Endothelial cell of umbilical vein (primary cell): ENCODE results near the gene SORCS3. TPM values are rescaled to one million over a fixed set of nuclear protein-coding genes. Genes with fewer than 3 reads are reported as not detected.

Experiments
- BruUV-seq: library from RNA; stranded (reverse); fragments of 400-500 nt; replicated peaks from 2 replicates; lab custom pipeline; 2021; lab: Mats Ljungman, UMichigan
- CTCF ChIA-PET: fragments of 300-600, 350-600 bp; sonication (Branson Sonifier 250); formaldehyde crosslinking; loops from one replicate; lab custom pipeline; 2021; ENCODE audit warnings: antibody characterized with exemption, inconsistent platforms; lab: Charles Lee
- POLR2A ChIA-PET: fragments of 300-600, 350-600 bp; sonication (Branson Sonifier 250); formaldehyde crosslinking; loops from one replicate; lab custom pipeline; 2021; ENCODE audit warnings: antibody characterized with exemption, inconsistent platforms; lab: Charles Lee
- DNase-seq: peaks from one replicate; pipeline ENCODE4 v3.0.0-alpha.2; 2011; ENCODE audit warnings: low read depth, low spot score
- FAIRE-seq: peaks from 2 replicates; lab custom pipeline; 2011; peaks lifted over from hg19 to GRCh38; lab: Jason Lieb, UNC
- H2AFZ ChIP-seq: 2 replicates; pipeline ENCODE4 v1.6.0; 2012; ENCODE audit warnings: low read depth, low read length, control low read depth, inconsistent platforms
- H3K27ac ChIP-seq: 2 replicates; pipeline ENCODE4 v1.5.1; 2011; ENCODE audit warnings: low read depth, mild to moderate bottlenecking, control low read depth, low read length, moderate library complexity; ENCODE audit not compliant: insufficient read depth
- H3K27me3 ChIP-seq, 2 experiments: 2 replicates each; pipeline versions ENCODE4 v1.6.0 to v1.6.1; 2011; ENCODE audit warnings: low read length in 2 of 2, mixed read lengths in 1 of 2; ENCODE audit not compliant: control insufficient read depth in 2 of 2, insufficient read depth in 2 of 2
- H3K36me3 ChIP-seq, 2 experiments: 2 replicates in 1 of 2; 3 replicates in 1 of 2; pipeline ENCODE4 v1.5.1; 2011; ENCODE audit warnings: low read length in 2 of 2, mild to moderate bottlenecking in 1 of 2, moderate library complexity in 1 of 2; ENCODE audit not compliant: control insufficient read depth in 2 of 2, insufficient read depth in 2 of 2; ENCODE audit errors: extremely low read depth in 1 of 2
- H3K4me1 ChIP-seq: 3 replicates; pipeline ENCODE4 v1.5.1; 2011; ENCODE audit warnings: mild to moderate bottlenecking, low read length; ENCODE audit not compliant: control insufficient read depth, insufficient read depth; ENCODE audit errors: extremely low read depth
- H3K4me2 ChIP-seq: 2 replicates; pipeline ENCODE4 v1.6.1; 2011; ENCODE audit warnings: low read length, control low read depth, mixed read lengths; ENCODE audit not compliant: insufficient read depth
- H3K4me3 ChIP-seq, 3 experiments: fragments of 200-600 bp in 1 of 3; sonication (generic), shearing (Covaris generic) in 1 of 3; replicated peaks in 1 of 3; 2 replicates each; pipeline ENCODE4 v1.5.1; 2011 to 2016; ENCODE audit warnings: control low read depth in 3 of 3, low read length in 3 of 3, mild to moderate bottlenecking in 2 of 3, inconsistent platforms in 1 of 3, low read depth in 1 of 3, moderate library complexity in 1 of 3; ENCODE audit not compliant: insufficient read depth in 1 of 3
- H3K79me2 ChIP-seq: 2 replicates; pipeline ENCODE4 v1.6.0; 2012; ENCODE audit warnings: low read length, inconsistent platforms; ENCODE audit not compliant: control insufficient read depth, insufficient read depth
- H3K9ac ChIP-seq: replicated peaks from 2 replicates; pipeline ENCODE3; 2011; ENCODE audit warnings: low read length, control low read depth; ENCODE audit not compliant: insufficient read depth; ENCODE audit errors: extremely low read depth
- H3K9me1 ChIP-seq: replicated peaks from 3 replicates; pipeline ENCODE4 v1.6.0; 2011; ENCODE audit warnings: mild to moderate bottlenecking, low read length; ENCODE audit not compliant: control insufficient read depth, insufficient read depth; ENCODE audit errors: extremely low read depth
- H3K9me3 ChIP-seq: replicated peaks from 2 replicates; pipeline ENCODE4 v1.5.1; 2012; ENCODE audit warnings: low read length, inconsistent platforms; ENCODE audit not compliant: control insufficient read depth, insufficient read depth
- H4K20me1 ChIP-seq: replicated peaks from 2 replicates; pipeline ENCODE3; 2011; ENCODE audit warnings: mild to moderate bottlenecking, low read length; ENCODE audit not compliant: control insufficient read depth, insufficient read depth; ENCODE audit errors: extremely low read depth
- EZH2 ChIP-seq: IDR thresholded peaks from 2 replicates; pipeline ENCODE4 v1.6.1; 2012; ENCODE audit warnings: borderline replicate concordance, low read depth, mild to moderate bottlenecking, moderate library complexity, low read length, inconsistent platforms; ENCODE audit not compliant: severe bottlenecking
- FOS ChIP-seq: IDR thresholded peaks from 2 replicates; pipeline ENCODE4 v1.6.1; 2011; ENCODE audit warnings: mild to moderate bottlenecking, low read length, moderate library complexity, borderline replicate concordance; ENCODE audit not compliant: insufficient read depth
- GATA2 ChIP-seq: IDR thresholded peaks from 2 replicates; pipeline ENCODE4 v1.7.0; 2011; ENCODE audit warnings: low read depth, mild to moderate bottlenecking, moderate library complexity, mixed read lengths, low read length; ENCODE audit not compliant: insufficient read length, insufficient read depth
- JUN ChIP-seq: IDR thresholded peaks from 2 replicates; pipeline ENCODE4 v1.6.1; 2011; ENCODE audit warnings: borderline replicate concordance, low read depth; ENCODE audit not compliant: insufficient read length, insufficient read depth
- MYC ChIP-seq: IDR thresholded peaks from one replicate; pipeline ENCODE4 v1.6.1; 2011; ENCODE audit warnings: mild to moderate bottlenecking, low read depth, low read length
- POLR2A ChIP-seq: IDR thresholded peaks from 2 replicates; pipeline ENCODE4 v1.6.1; 2012; ENCODE audit warnings: low read depth, mild to moderate bottlenecking, control low read depth, low read length
- POLR2AphosphoS5 ChIP-seq: IDR thresholded peaks from 2 replicates; pipeline ENCODE4 v1.6.1; 2012; ENCODE audit warnings: low read depth, mild to moderate bottlenecking, control low read depth, low read length, moderate library complexity; ENCODE audit not compliant: insufficient read depth
- dilution Hi-C: fragments of 300-500 bp; cut with MboI; formaldehyde crosslinking; loops from one replicate; pipeline ENCODE4 v1.15.0; 2019; ENCODE audit warnings: low sequenced_read_pairs; ENCODE audit not compliant: extremely low pct_ligation_motif_present
- intact Hi-C: fragments of 100-400 bp; cut with micrococcal nuclease; formaldehyde crosslinking; loops from one replicate; pipeline ENCODE4 v1.10.0; 2022
- polyA plus RNA-seq, 4 experiments: library from polyadenylated mRNA; depleted of rRNA in 3 of 4; stranded (reverse) in 3 of 4; unstranded in 1 of 4; fragments of >200 nt; gene quantifications; 2 replicates each; pipeline versions ENCODE4 v1.2.1 to v1.2.3, GENCODE V29; 2011 to 2012; ENCODE audit warnings: missing spikeins in 1 of 4
- total RNA-seq: library from RNA; stranded (reverse); gene quantifications from 2 replicates; pipeline ENCODE4 v1.2.3, GENCODE V29; 2021
- TF ChIP-seq, protein P1 (sequence below), 2 donors: IDR thresholded peaks; 1 replicate in 1 of 2; 2 replicates in 1 of 2; pipeline ENCODE4 v1.5.1; 2011; ENCODE audit warnings: low read length in 2 of 2, mild to moderate bottlenecking in 2 of 2, moderate library complexity in 2 of 2, control low read depth in 1 of 2, inconsistent platforms in 1 of 2, low read depth in 1 of 2; ENCODE audit not compliant: insufficient read depth in 1 of 2; ENCODE audit errors: extremely low read depth in 1 of 2
- TF ChIP-seq, protein P2 (sequence below): IDR thresholded peaks from 2 replicates; pipeline ENCODE4 v1.6.1; 2011; ENCODE audit not compliant: insufficient read depth, insufficient read length

Gene SORCS3
- total and polyA plus RNA-seq, 2 donors (not counting 3 experiments of a cell fraction or from before 2014, with no cell fraction given): not detected

DNA sequence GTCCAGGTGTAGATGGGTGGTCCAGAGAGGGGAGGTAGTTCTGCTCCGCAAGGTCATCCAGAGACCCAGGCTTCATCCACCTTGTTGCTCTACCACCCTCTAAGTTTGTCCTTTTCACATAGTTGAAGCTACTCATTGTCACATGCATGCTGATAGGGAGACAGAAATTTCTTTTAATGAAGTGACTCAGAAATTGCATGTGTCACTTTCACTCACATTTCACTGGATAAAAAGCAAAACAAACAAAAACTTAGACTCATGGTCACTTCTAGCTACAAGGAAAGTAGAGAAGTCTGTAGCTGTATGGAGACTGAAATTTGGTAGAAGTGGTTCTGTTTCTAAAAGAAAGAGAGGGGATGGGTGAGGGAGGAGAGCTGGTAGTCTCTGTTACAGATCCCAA, 161.9 kb downstream of the SORCS3 start:
- dilution Hi-C loops: no loop called here
- peaks cover 5% of the 10 kb centered on the region for H3K9me3 ChIP-seq
- TF ChIP-seq, protein P1, sequence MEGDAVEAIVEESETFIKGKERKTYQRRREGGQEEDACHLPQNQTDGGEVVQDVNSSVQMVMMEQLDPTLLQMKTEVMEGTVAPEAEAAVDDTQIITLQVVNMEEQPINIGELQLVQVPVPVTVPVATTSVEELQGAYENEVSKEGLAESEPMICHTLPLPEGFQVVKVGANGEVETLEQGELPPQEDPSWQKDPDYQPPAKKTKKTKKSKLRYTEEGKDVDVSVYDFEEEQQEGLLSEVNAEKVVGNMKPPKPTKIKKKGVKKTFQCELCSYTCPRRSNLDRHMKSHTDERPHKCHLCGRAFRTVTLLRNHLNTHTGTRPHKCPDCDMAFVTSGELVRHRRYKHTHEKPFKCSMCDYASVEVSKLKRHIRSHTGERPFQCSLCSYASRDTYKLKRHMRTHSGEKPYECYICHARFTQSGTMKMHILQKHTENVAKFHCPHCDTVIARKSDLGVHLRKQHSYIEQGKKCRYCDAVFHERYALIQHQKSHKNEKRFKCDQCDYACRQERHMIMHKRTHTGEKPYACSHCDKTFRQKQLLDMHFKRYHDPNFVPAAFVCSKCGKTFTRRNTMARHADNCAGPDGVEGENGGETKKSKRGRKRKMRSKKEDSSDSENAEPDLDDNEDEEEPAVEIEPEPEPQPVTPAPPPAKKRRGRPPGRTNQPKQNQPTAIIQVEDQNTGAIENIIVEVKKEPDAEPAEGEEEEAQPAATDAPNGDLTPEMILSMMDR (IDR thresholded peaks at IDR 0.05; ENCODE audit: extremely low read depth in 1 of 2, insufficient read depth in 1 of 2, low read depth in 1 of 2, low read length in 2 of 2): no peak
- TF ChIP-seq JUN (no peak), POLR2A (no peak)
- H3K27me3 ChIP-seq: no peaks in the 10 kb centered on the region
- no peak overlapping the region for H3K4me3 ChIP-seq
- H3K4me2 ChIP-seq: no peak overlapping the region
- H3K27ac ChIP-seq: no peak overlapping the region
- POLR2A ChIA-PET: no interaction called here
- no peaks in the 10 kb centered on the region for H3K79me2 ChIP-seq
- CTCF ChIA-PET: no interaction called here
- no peak overlapping the region for H2AFZ ChIP-seq
- no peaks in the 10 kb centered on the region for H3K36me3 ChIP-seq
- no peak overlapping the region for H3K9ac ChIP-seq
- no peaks in the 10 kb centered on the region for H3K9me1 ChIP-seq
- H4K20me1 ChIP-seq: no peaks in the 10 kb centered on the region
- FAIRE-seq (no peak), DNase-seq (no peak)
- no TSS peak for BruUV-seq
- intact Hi-C loops: no loop called here
- H3K4me1 ChIP-seq: no peaks in the 10 kb centered on the region

DNA sequence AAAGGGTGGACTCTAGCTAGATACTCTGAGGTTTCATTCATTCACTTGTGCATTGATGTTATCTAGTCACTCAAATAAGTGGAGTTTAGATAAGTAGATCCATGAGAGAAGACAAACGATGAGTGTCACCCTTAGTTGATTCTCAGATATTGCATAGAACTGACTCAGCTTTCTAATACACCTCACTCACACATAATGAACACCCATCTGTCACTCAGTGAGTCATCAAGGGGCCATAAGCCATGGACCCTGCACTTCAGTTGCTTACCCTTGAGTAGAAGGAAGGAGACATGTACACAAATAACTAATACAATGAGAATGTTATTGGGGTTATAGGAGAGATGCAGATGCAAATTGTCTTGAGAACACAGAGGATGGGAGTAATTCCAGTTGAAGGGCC, 163.8 kb downstream of the SORCS3 start:
- BruUV-seq: no TSS peak
- Histone ChIP-seq H3K4me3 (no peak overlapping the region), H3K36me3 (no peaks in the 10 kb centered on the region), H3K27me3 (no peaks in the 10 kb centered on the region), H3K4me2 (no peak overlapping the region), H3K27ac (no peak overlapping the region), H3K9me3 (peaks cover 5% of the 10 kb centered on the region), H3K79me2 (no peaks in the 10 kb centered on the region), H3K4me1 (no peaks in the 10 kb centered on the region), H3K9me1 (no peaks in the 10 kb centered on the region), H4K20me1 (no peaks in the 10 kb centered on the region), H3K9ac (no peak overlapping the region), H2AFZ (no peak overlapping the region)
- TF ChIP-seq JUN: no peak
- TF ChIP-seq, protein P1 (IDR thresholded peaks at IDR 0.05; ENCODE audit: extremely low read depth in 1 of 2, insufficient read depth in 1 of 2, low read depth in 1 of 2, low read length in 2 of 2): no peak
- TF ChIP-seq, protein P2, sequence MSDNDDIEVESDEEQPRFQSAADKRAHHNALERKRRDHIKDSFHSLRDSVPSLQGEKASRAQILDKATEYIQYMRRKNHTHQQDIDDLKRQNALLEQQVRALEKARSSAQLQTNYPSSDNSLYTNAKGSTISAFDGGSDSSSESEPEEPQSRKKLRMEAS: no peak
- no peak for TF ChIP-seq FOS
- no peak for TF ChIP-seq MYC
- TF ChIP-seq EZH2: no peak
- TF ChIP-seq GATA2: no peak
- no peak for TF ChIP-seq POLR2AphosphoS5
- no peak for TF ChIP-seq POLR2A
- intact Hi-C loops: no loop called here
- ChIA-PET POLR2A (no interaction called here), CTCF (no interaction called here)
- dilution Hi-C loops: no loop called here
- DNase-seq (no peak), FAIRE-seq (no peak)
